IMR-90 (cell line): ENCODE results near the gene CYP4F22.

Experiments used
- MXI1 ChIP-seq: IDR thresholded peaks from 2 replicates; pipeline ENCODE4 v1.6.1; 2012; ENCODE audit warnings: low read depth, mild to moderate bottlenecking, low read length, moderate library complexity, borderline replicate concordance
- POLR2A ChIP-seq: IDR thresholded peaks from 2 replicates; pipeline ENCODE4 v1.6.1; 2012; ENCODE audit warnings: mild to moderate bottlenecking, low read depth, low read length
- TF ChIP-seq, protein P1 (sequence below): conservative IDR thresholded peaks from 2 replicates; pipeline ENCODE4 v1.5.1; 2012; ENCODE audit warnings: mild to moderate bottlenecking, low read depth, low read length, improper control_type of control experiment

DNA sequence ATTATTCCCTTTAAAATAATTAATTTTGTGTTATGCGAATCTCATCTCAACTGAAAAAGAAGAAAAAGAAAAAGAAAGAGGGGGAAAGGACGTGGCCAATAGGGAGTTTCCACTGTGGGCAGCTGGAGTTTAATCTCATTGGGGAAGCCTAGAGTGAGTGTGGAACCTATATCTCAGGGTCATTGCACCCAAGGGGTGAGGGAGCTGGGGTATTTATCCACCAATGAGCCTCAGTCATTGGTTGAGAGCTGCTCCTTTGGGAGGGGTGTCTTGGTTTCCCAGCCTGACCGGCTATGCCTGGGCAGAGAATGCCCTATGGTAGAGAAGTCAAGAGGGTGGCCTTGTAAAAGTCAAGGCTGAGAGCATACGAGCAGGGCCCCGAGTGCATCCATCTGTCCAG is 16.5 kb downstream of the CYP4F22 start:
- TF ChIP-seq POLR2A (no peak), MXI1 (no peak)
- TF ChIP-seq, protein P1, sequence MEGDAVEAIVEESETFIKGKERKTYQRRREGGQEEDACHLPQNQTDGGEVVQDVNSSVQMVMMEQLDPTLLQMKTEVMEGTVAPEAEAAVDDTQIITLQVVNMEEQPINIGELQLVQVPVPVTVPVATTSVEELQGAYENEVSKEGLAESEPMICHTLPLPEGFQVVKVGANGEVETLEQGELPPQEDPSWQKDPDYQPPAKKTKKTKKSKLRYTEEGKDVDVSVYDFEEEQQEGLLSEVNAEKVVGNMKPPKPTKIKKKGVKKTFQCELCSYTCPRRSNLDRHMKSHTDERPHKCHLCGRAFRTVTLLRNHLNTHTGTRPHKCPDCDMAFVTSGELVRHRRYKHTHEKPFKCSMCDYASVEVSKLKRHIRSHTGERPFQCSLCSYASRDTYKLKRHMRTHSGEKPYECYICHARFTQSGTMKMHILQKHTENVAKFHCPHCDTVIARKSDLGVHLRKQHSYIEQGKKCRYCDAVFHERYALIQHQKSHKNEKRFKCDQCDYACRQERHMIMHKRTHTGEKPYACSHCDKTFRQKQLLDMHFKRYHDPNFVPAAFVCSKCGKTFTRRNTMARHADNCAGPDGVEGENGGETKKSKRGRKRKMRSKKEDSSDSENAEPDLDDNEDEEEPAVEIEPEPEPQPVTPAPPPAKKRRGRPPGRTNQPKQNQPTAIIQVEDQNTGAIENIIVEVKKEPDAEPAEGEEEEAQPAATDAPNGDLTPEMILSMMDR = no peak
